Measurements from ENCODE around the gene GALNT2.

Gene GALNT2

GRCh38 chr1:230156068-230156467 lies 89.0 kb downstream of the GALNT2 start:
- no peak for TF ChIP-seq CTCF (IDR thresholded peaks at IDR 0.05; ENCODE audit: low read depth, low read length)
- no peak overlapping the region for H3K4me3 ChIP-seq (replicated peaks in 1 of 2; ENCODE audit: low read depth in 2 of 2, low read length in 2 of 2)
- DNase-seq (ENCODE audit: low read depth in 2 of 2), result no peak

- no peak for DNase-seq (ENCODE audit: low read depth in 2 of 2)
- no peak overlapping the region for H3K4me3 ChIP-seq (replicated peaks in 1 of 2; ENCODE audit: low read depth in 2 of 2, low read length in 2 of 2)
- TF ChIP-seq CTCF (IDR thresholded peaks at IDR 0.05; ENCODE audit: low read depth, low read length), result no peak
Measured at GRCh38 chr1:230156536-230156935, 89.5 kb downstream of the GALNT2 start.

- no peak for TF ChIP-seq CTCF (IDR thresholded peaks at IDR 0.05; ENCODE audit: low read depth, low read length)
- H3K4me3 ChIP-seq (replicated peaks in 1 of 2; ENCODE audit: low read depth in 2 of 2, low read length in 2 of 2), result no peak overlapping the region
- peak; percentile 52 to 68 for DNase-seq (ENCODE audit: low read depth in 2 of 2)
Measured at GRCh38 chr1:230157420-230158390, 90.7 kb downstream of the GALNT2 start.

- TF ChIP-seq CTCF (IDR thresholded peaks at IDR 0.05; ENCODE audit: low read depth, low read length), result no peak
- no peak overlapping the region for H3K4me3 ChIP-seq (replicated peaks in 1 of 2; ENCODE audit: low read depth in 2 of 2, low read length in 2 of 2)
- DNase-seq (ENCODE audit: low read depth in 2 of 2), result peak in 1 of 2 donors; percentile 22
Measured at GRCh38 chr1:230158415-230159291, 91.6 kb downstream of the GALNT2 start.

GRCh38 chr1:230159580-230159979 lies 92.5 kb downstream of the GALNT2 start:
- DNase-seq (ENCODE audit: low read depth in 2 of 2), result no peak
- H3K4me3 ChIP-seq (replicated peaks in 1 of 2; ENCODE audit: low read depth in 2 of 2, low read length in 2 of 2), result no peak overlapping the region
- TF ChIP-seq CTCF (IDR thresholded peaks at IDR 0.05; ENCODE audit: low read depth, low read length), result no peak

- no peak overlapping the region for H3K4me3 ChIP-seq (replicated peaks in 1 of 2; ENCODE audit: low read depth in 2 of 2, low read length in 2 of 2)
- DNase-seq (ENCODE audit: low read depth in 2 of 2), result peak; percentile 29 to 75
- no peak for TF ChIP-seq CTCF (IDR thresholded peaks at IDR 0.05; ENCODE audit: low read depth, low read length)
Measured at GRCh38 chr1:230160957-230161771, 94.1 kb downstream of the GALNT2 start.
